IMR-90 (cell line): ENCODE data around the gene NDUFV3. TPM values are rescaled to one million over a fixed set of nuclear protein-coding genes. Genes with fewer than 3 reads are reported as not detected.
"Not testable (repeated sequence)": the region's sequence is repeated elsewhere in the genome, so short reads cannot be mapped to it uniquely, and the experiment has no call there.

Source experiments
- ATAC-seq: fragments of 200-7000 bp; cut with Tn5 transposase; 2 replicates; pipeline ENCODE4 v1.9.1; 2020; ENCODE audit warnings: low read depth, mild to moderate bottlenecking, moderate library complexity
- BruUV-seq: library from RNA; stranded (reverse); fragments of 400-500 nt; replicated peaks from 2 replicates; lab custom pipeline; 2021; lab: Mats Ljungman, UMichigan
- CTCF ChIA-PET: fragments of 300-600 bp; formaldehyde crosslinking; extraction: SDS; loops from one replicate; lab custom pipeline; 2021; ENCODE audit warnings: antibody characterized with exemption; lab: Yijun Ruan, JAX
- POLR2A ChIA-PET: fragments of 300-600 bp; sonication (Branson Sonifier 250); formaldehyde crosslinking; loops from one replicate; lab custom pipeline; 2022; ENCODE audit warnings: antibody characterized with exemption; ENCODE audit not compliant: unreplicated experiment; lab: Charles Lee
- DNase-seq: peaks from one replicate; pipeline ENCODE4 v3.0.0; 2013
- H2AFZ ChIP-seq: replicated peaks from 2 replicates; pipeline ENCODE3; 2013; ENCODE audit warnings: low read length, mild to moderate bottlenecking; ENCODE audit not compliant: poor library complexity
- H2AK5ac ChIP-seq: 2 replicates; pipeline ENCODE4 v1.6.1; 2013; ENCODE audit warnings: low read depth, low read length, inconsistent platforms
- H2AK9ac ChIP-seq: replicated peaks from 2 replicates; pipeline ENCODE3; 2013; ENCODE audit warnings: mild to moderate bottlenecking, low read depth, low read length, moderate library complexity; ENCODE audit not compliant: poor library complexity
- H2BK120ac ChIP-seq: 2 replicates; pipeline ENCODE4 v1.6.1; 2013; ENCODE audit warnings: low read depth, low read length, inconsistent platforms
- H2BK15ac ChIP-seq: 3 replicates; pipeline ENCODE4 v1.6.1; 2013; ENCODE audit warnings: low read depth, low read length, inconsistent platforms
- H2BK20ac ChIP-seq: 2 replicates; pipeline ENCODE4 v1.6.1; 2013; ENCODE audit warnings: low read depth, mild to moderate bottlenecking, inconsistent platforms, low read length, moderate library complexity
- H2BK5ac ChIP-seq: 2 replicates; pipeline ENCODE4 v1.6.1; 2013; ENCODE audit warnings: mild to moderate bottlenecking, low read depth, low read length, inconsistent platforms; ENCODE audit not compliant: poor library complexity, severe bottlenecking
- H3K14ac ChIP-seq: replicated peaks from 2 replicates; pipeline ENCODE4 v1.6.1; 2013; ENCODE audit warnings: low read depth, low read length, inconsistent platforms
- H3K18ac ChIP-seq: 2 replicates; pipeline ENCODE4 v1.6.1; 2013; ENCODE audit warnings: low read depth, low read length, control low read depth
- H3K23ac ChIP-seq: 2 replicates; pipeline ENCODE4 v1.6.1; 2013; ENCODE audit warnings: low read depth, low read length, inconsistent platforms
- H3K27ac ChIP-seq: 2 replicates; pipeline ENCODE4 v1.5.1; 2013; ENCODE audit warnings: mild to moderate bottlenecking, control low read depth, low read length; ENCODE audit not compliant: insufficient read depth
- H3K27me3 ChIP-seq: 2 replicates; pipeline ENCODE4 v1.6.1; 2013; ENCODE audit warnings: low read length; ENCODE audit not compliant: control insufficient read depth, insufficient read depth
- H3K36me3 ChIP-seq: 2 replicates; pipeline ENCODE4 v1.6.1; 2013; ENCODE audit warnings: low read length, mixed read lengths; ENCODE audit not compliant: control insufficient read depth, insufficient read depth
- H3K4ac ChIP-seq: 2 replicates; pipeline ENCODE4 v1.6.1; 2013; ENCODE audit warnings: low read depth, low read length, inconsistent platforms
- H3K4me1 ChIP-seq: 2 replicates; pipeline ENCODE4 v1.6.1; 2013; ENCODE audit warnings: low read length, mixed read lengths; ENCODE audit not compliant: control insufficient read depth, insufficient read depth
- H3K4me2 ChIP-seq: 2 replicates; pipeline ENCODE4 v1.6.1; 2013; ENCODE audit warnings: low read depth, mild to moderate bottlenecking, control low read depth, low read length, moderate library complexity
- H3K4me3 ChIP-seq: 2 replicates; pipeline ENCODE4 v1.5.1; 2013; ENCODE audit warnings: low read depth, mild to moderate bottlenecking, control low read depth, low read length, moderate library complexity; ENCODE audit not compliant: insufficient read depth
- H3K56ac ChIP-seq: 2 replicates; pipeline ENCODE4 v1.6.1; 2013; ENCODE audit warnings: low read length, inconsistent platforms; ENCODE audit not compliant: insufficient read depth; ENCODE audit errors: extremely low read depth
- H3K79me1 ChIP-seq, 2 experiments: 2 replicates each; pipeline ENCODE4 v1.6.1; 2013; ENCODE audit warnings: low read length in 2 of 2, inconsistent platforms in 1 of 2, low read depth in 1 of 2
- H3K9ac ChIP-seq: 2 replicates; pipeline ENCODE4 v1.6.1; 2013; ENCODE audit warnings: low read depth, low read length, control low read depth
- H3K9me1 ChIP-seq: 2 replicates; pipeline ENCODE4 v1.6.1; 2013; ENCODE audit warnings: low read length, inconsistent platforms; ENCODE audit not compliant: insufficient read depth
- H3K9me3 ChIP-seq: 2 replicates; pipeline ENCODE4 v1.6.1; 2013; ENCODE audit warnings: low read length; ENCODE audit not compliant: control insufficient read depth, insufficient read depth
- H4K20me1 ChIP-seq: 2 replicates; pipeline ENCODE4 v1.6.1; 2013; ENCODE audit warnings: low read length, inconsistent platforms; ENCODE audit not compliant: insufficient read depth
- H4K5ac ChIP-seq: 2 replicates; pipeline ENCODE4 v1.6.1; 2013; ENCODE audit warnings: mild to moderate bottlenecking, low read depth, low read length, control low read depth
- H4K8ac ChIP-seq, 2 experiments: 2 replicates each; pipeline ENCODE4 v1.6.1; 2013; ENCODE audit warnings: low read depth in 2 of 2, low read length in 2 of 2, control low read depth in 1 of 2, inconsistent platforms in 1 of 2
- H4K91ac ChIP-seq: 2 replicates; pipeline ENCODE4 v1.6.1; 2013; ENCODE audit warnings: low read depth, low read length, inconsistent platforms; ENCODE audit not compliant: insufficient read depth
- WGBS, 2 experiments: methylation state at CpG; one replicate each; pipeline versions ENCODE4 v1.1.5 to v1.1.7; 2013; ENCODE audit warnings: missing lambda C conversion rate in 2 of 2; ENCODE audit not compliant: insufficient read length in 1 of 2; ENCODE audit errors: extremely low coverage in 2 of 2; 5-methylcytosine and 5-hydroxymethylcytosine counted together
- dilution Hi-C: fragments of 300-500 bp; cut with HindIII; formaldehyde crosslinking; loops from one replicate; pipeline ENCODE4 v1.14.3; 2018; ENCODE audit warnings: low sequenced_read_pairs; ENCODE audit not compliant: unreplicated experiment
- in situ Hi-C: fragments of 300-500 bp; cut with MboI; formaldehyde crosslinking; loops from 3 replicates; pipeline ENCODE4 v1.14.3; 2019; ENCODE audit warnings: low sequenced_read_pairs, inconsistent platforms, mixed read lengths
- intact Hi-C: fragments of 100-400 bp; cut with micrococcal nuclease; formaldehyde crosslinking; loops from 2 replicates; pipeline ENCODE4 v1.10.0; 2022
- polyA plus RNA-seq, 3 experiments: library from polyadenylated mRNA; depleted of rRNA; stranded (reverse); fragments of >200 nt; gene quantifications; 2 replicates each; pipeline ENCODE4 v1.2.3, GENCODE V29; 2012; ENCODE audit warnings: low replicate concordance in 1 of 3
- total RNA-seq: library from RNA; depleted of rRNA; stranded (reverse); fragments of >200 nt; gene quantifications from 2 replicates; pipeline ENCODE4 v1.2.3, GENCODE V29; 2012

The NDUFV3 gene
- total and polyA plus RNA-seq, 2 of the 4 experiments (the other 2 are of a cell fraction), result 38.5 to 55.6 TPM

DNA sequence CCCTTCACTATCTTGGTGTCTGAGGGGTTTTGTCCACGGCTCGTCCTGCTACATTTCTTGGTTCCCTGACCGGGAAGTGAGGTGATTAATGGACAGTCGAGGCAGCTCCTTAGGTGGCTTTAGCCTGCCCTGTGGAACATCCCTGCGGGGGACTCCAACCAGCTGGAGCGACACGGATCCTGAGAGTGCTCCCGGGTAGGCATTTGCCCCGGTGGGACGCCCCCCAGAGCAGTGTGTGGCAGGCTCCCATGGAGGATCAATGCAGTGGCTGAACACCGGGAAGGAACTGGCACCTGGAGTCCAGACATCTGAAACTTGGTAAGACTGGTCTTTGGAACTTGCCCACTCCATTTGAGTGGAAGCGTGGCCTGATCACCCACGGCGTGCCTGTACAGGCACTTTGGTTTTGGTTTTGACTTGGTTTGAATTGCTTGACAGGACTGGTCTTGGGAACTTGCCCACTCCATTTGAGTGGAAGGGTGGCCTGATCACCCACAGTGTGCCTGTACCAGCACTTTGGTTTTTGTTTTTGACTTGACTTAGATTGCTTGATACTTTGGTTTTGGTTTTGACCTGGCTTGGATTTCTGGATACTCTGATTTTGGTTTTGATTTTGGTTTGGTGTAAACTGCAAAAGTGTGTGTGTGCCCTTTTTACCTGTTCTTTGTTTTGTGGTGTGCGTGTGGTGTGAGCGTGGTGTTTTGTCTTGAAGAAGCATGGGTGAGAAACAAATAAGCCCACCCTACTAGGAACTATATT lies 39.4 kb downstream of the NDUFV3 start:
- H3K23ac ChIP-seq, H3K4me1 ChIP-seq, H2BK20ac ChIP-seq, H3K27ac ChIP-seq, H2AFZ ChIP-seq, H4K5ac ChIP-seq, H3K4me3 ChIP-seq, H4K8ac ChIP-seq, dilution Hi-C loops, H3K9ac ChIP-seq, H2BK15ac ChIP-seq, H3K56ac ChIP-seq, CTCF ChIA-PET, H3K9me3 ChIP-seq, H3K4ac ChIP-seq, H4K20me1 ChIP-seq, H4K91ac ChIP-seq, in situ Hi-C loops, H3K14ac ChIP-seq, H3K27me3 ChIP-seq, H3K9me1 ChIP-seq, H2BK120ac ChIP-seq, ATAC-seq, H3K79me1 ChIP-seq, H3K18ac ChIP-seq, POLR2A ChIA-PET, H3K36me3 ChIP-seq, H2AK5ac ChIP-seq, DNase-seq, H2AK9ac ChIP-seq, H3K4me2 ChIP-seq, intact Hi-C loops, H2BK5ac ChIP-seq, BruUV-seq: not testable (repeated sequence)
- WGBS, 2 experiments, result 86% methylated on average over 9 of the region's 16 CpGs; no CpG with 5 or more reads in 1 of the 2 experiments

DNA sequence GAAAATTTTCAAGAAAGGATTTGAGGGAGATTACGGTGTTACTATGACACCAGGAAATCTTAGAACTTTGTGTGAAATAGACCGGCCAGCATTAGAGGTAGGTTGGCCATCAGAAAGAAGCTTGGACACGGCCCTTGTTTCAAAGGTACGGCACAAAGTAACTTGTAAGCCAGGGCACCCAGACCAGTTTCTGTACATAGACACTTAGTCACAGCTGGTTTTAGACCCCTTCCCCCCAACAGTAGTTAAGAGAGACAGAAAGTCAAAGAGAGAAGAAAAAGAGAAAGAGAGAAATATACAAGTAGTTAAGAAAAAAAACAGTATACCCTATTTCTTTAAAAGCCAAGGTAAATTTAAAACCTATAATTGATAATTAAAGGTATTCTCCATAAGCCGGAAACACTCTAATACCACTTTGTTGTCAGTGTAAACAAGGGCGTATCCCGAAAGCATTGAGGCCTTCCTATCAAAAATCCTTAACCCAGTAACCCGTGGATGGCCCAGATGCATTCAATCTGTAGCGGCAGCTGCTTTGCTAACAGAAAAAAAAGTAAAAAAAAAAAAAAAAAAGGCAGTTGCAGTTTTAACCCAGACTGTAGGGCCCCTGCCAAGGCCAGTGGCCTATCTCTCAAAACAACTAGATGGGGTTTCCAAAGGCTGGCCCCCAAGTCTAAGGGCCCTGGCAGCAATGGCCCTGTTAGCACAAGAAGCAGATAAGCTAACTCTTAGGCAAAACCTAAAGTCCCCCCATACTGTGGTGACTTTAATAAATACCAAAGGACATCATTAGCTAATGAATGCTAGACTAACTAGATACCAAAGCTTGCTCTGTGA lies 40.2 kb downstream of the NDUFV3 start:
- no CpG with 5 or more reads among the region's 9 CpGs for WGBS, 2 experiments
- H3K36me3 ChIP-seq, H3K9ac ChIP-seq, H3K56ac ChIP-seq, H2BK20ac ChIP-seq, in situ Hi-C loops, H4K5ac ChIP-seq, H3K9me1 ChIP-seq, H4K20me1 ChIP-seq, H4K8ac ChIP-seq, H4K91ac ChIP-seq, H3K18ac ChIP-seq, H3K27me3 ChIP-seq, H2AK9ac ChIP-seq, H2AFZ ChIP-seq, H3K4me3 ChIP-seq, POLR2A ChIA-PET, H3K4me1 ChIP-seq, H2BK120ac ChIP-seq, intact Hi-C loops, dilution Hi-C loops, H3K23ac ChIP-seq, H3K27ac ChIP-seq, H2AK5ac ChIP-seq, BruUV-seq, H3K4ac ChIP-seq, ATAC-seq, H3K4me2 ChIP-seq, DNase-seq, H3K9me3 ChIP-seq, H2BK5ac ChIP-seq, H3K14ac ChIP-seq, H3K79me1 ChIP-seq, H2BK15ac ChIP-seq: not testable (repeated sequence)
- CTCF ChIA-PET, result interaction anchor here (0.6 kb wide), 1 partner anchor 43 kb away, joined by 4 read pairs; no protein-coding TSS in a partner anchor
